Measurements from ENCODE around the gene SIGMAR1.

SIGMAR1 gene

GRCh38 chr9:34637356-34638137 is at the start of gene SIGMAR1:
Gene SIGMAR1, minus strand, starts transcription at chr9:34637787. Its CDS starts 90 bp downstream, at chr9:34637697.
- peak; percentile 97 to 98 for DNase-seq

GRCh38 chr9:34686732-34687131 is 49.1 kb upstream of the SIGMAR1 start:
- DNase-seq = no peak

DNA sequence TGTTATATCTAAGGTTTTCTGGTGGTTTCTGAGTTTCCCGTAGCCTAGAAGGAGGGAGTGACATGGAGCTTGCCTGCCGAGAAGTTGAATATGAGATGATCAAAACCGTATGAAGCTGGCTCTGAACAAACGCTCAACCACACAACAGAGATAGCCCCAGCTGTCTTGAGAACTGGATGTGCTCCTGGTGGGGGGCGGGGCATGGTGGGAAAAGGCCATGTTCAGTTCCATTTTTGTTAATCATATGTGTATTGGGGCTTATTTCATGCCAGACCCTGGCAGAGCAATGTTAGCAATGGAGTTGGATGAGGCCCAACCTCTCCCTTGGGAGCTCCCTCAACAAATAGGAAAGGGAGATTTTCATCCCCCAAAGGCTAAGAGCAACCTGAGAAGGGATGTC is 48.6 kb upstream of the SIGMAR1 start:
- DNase-seq = no peak

- DNase-seq = no peak
Observed at GRCh38 chr9:34685591-34685990, 48.0 kb upstream of the SIGMAR1 start.

- DNase-seq = no peak
Observed at GRCh38 chr9:34684816-34685215, 47.2 kb upstream of the SIGMAR1 start.

DNA sequence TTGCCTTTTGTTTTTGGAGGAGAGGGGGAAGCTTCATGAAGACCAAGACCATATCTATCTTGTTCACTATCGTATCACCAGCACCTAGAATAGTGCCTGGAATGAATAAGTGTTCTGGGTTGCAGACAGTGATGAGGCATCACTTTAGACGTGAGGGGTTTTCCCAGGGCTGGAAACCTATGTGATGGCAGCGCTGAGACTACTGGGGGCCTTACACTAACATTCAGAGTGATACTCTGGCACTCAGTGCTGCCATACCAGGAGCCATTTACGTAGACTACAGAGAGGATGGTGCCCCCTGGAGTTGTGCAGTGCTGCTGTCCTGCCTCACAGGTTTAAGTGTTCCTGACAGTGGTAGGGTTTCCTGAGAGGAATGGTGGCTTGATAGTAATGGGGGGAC is 46.6 kb upstream of the SIGMAR1 start:
- peak; percentile 49 to 60 for DNase-seq

GRCh38 chr9:34675869-34676268 is 38.3 kb upstream of the SIGMAR1 start:
- DNase-seq = no peak

- DNase-seq = peak; percentile 78 to 79
Observed at GRCh38 chr9:34675048-34675714, 37.6 kb upstream of the SIGMAR1 start.

DNA sequence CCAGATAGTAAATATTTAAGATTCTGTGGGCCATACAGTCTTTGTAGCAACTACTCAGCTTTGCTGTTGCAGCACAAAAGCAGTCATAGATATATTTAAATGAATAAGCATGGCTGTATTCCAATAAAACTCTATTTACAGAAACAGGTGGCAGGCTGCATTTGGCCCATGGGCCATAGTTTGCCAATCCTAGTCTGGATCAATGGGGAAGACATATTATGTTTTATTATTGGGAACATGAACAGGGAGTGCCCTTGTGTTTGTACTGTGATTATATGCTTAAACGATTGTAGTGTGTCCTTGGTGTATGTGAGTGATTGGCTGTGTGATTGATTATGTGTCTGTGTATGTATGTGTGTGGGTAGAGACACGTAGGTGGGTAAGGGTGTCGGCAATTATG is 36.9 kb upstream of the SIGMAR1 start:
- no peak for DNase-seq

DNA sequence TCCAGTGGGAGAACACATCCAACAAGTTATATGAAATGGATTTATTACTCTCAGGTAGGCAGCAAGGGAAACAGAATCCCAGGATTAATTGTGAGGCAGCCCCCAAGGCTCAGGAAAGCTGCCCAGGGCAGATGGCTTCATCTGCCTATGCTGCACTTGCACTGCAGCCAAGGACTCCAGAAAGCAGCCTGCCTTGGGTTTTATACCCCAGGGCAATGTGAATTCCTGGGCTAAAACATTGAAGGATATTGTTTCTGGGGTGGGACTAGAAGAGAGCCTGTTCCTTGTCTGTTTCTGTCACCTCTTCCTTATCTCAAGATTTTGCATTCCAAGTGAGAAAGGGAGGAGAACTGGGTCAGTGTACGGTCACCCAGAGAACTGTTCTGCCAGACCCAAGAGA is 33.7 kb upstream of the SIGMAR1 start:
- DNase-seq = no peak

DNA sequence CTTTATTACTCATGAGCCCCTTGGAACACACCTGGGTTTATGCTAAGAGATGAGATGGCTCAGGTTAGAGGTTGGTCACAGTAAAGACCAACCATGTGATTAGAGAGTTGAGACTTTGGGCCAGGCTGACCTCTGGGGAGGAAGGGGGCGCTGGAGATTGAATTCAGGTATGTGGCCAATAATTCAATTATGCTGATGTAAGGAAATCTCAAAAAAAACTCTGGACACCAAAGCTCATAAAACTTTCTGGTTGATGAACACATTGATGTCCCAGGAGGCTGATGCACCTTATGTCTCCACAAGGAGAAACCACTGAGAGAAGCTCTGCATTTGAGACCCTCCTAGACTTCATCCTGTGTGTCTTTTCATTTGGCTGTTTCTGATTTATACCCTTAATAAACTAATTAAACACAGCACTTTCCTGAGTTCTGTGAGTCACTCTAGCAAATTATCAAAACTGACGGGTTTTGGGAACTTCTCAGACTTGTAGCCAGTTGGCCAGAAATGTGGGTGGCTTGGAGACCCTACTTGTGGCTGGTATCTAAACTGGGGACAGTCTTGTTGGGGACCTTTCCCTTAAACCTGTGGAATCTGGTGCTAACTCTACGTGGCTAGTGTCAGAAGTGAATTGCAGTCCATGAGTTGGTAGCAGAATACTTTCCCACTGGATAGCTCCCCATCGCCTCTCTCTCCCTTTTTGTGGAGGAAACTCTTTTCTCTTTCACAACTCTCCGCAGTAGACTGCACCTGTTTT is 32.4 kb upstream of the SIGMAR1 start:
- DNase-seq = no peak

DNA sequence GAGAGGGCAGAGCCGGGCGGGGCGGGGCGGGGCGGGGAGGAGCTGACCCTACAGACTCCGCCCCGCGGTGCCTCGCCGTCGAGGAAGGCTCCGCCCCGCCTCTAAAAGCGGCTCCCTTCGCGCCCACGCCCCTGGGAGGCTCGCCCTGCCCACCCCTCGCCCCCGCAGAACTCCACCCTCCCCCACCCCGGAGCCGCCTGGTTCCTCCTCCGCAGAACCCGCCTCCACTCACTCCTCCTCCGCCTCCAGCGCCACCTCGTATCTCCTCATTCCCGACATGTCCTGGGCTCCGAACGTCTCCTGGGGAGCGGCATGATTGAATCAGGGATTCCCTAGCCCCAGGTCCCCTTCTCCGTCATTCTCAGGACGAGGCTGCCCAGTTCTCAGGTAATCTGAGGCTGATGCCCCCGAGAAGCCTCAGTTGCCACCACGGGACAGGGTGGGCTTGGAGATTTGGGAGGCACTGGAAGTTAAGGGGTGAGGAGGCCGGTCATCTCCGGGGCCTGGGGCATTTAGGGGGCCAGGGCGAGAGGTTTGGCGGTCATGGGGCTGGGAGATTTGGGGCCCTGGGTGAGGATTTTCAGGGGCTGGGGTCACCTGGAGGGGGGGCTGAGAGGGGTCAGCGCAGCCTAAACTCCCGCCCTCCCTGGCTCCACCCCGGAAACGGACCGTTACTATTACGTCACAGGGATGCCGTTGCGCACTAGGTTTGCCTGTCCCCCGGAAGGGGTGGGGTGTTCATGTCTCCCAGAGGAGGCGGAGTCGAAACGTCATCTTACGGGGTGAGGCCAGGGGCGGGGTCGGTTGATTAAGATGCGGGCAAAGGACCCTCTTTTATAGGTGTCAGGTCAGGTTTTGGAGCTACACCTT is 28.0 kb upstream of the SIGMAR1 start:
- peak; percentile 87 for DNase-seq

GRCh38 chr9:34665067-34665380 is 27.4 kb upstream of the SIGMAR1 start:
- DNase-seq = no peak

GRCh38 chr9:34664281-34665066 is 26.9 kb upstream of the SIGMAR1 start:
- DNase-seq = peak; percentile 78 to 79

- DNase-seq = no peak
Observed at GRCh38 chr9:34663303-34663605, 25.7 kb upstream of the SIGMAR1 start.

DNA sequence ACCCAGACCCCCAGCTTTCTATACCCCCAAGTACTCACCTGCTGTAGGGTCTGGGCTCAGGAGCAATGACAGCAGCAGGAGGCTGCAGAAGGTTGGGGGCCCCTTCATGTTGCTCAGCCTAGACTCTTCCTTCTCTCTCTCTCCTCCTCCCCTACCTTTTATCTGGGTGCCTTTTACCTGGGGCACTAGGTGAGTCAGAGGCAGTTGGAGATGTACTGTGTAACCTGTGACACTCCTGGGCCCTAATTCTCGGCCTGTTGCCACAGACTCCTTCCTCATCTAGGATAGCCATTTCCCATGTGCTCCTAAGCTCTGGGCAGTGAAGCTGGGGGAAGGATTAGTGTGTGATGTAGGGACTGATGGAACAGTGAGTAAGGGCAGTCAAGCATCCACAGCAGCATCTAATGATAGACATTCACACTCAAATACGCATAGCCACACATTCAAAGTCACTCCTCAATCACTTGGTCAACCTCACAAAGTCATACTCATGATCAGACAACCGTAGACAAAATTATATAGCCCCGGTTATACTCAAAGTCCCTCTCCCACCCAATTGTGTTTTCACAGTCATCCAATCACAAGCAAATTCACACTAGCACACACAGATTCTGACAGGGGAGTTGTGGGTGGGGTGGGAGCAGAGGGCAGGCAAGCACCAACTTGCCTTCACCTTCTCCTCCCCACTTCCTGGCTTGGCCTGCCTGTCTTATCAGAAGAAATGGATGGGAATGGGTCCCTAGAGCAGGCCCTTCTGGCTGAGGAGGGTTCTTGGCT is 25.1 kb upstream of the SIGMAR1 start, which contains the start of gene CCL27:
TSS of gene CCL27 (minus strand) at position 132 of the 777 bp plus-strand sequence. CDS start at position 108, 24 bp downstream.
- DNase-seq = no peak

GRCh38 chr9:34659592-34660253 is 22.1 kb upstream of the SIGMAR1 start:
- no peak for DNase-seq

- no peak for DNase-seq
Observed at GRCh38 chr9:34658461-34658860, 20.9 kb upstream of the SIGMAR1 start.

- no peak for DNase-seq
Observed at GRCh38 chr9:34656992-34657391, 19.4 kb upstream of the SIGMAR1 start.

DNA sequence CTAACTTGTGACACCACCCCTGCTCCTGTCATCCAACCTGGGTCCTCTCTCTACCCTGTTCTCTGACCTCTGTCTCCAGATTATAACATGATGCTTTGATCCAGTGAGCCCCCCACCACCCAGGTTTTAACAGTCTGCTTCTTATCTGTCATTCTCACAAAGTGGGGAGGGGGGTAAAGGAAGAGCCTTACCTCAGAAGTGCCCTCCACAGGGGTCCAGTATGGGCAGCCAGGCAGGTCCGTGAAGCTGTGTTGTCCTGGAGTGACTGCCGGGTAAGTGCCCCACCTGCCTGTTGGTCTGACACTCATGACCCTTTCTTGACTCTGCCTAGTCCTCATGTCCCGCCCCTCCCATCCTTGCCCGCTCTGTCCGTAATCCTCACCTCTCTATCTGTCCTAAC is 17.8 kb upstream of the SIGMAR1 start:
- DNase-seq = no peak

Data from activated T-cell treated with anti-CD3 and anti-CD28 coated beads, Interleukin-2, amount 50 U/mL, for 48 hours (primary cell).